ENCODE results near the gene FLRT1.

Gene FLRT1

GRCh38 chr11:64007629-64008282, 28.0 kb upstream of the FLRT1 start:
- DNase-seq: no peak

- DNase-seq: no peak
These were observed 27.3 kb upstream of the FLRT1 start for GRCh38 chr11:64008283-64008913.

GRCh38 chr11:64008914-64009633, 26.7 kb upstream of the FLRT1 start:
- no peak for DNase-seq

- no peak for DNase-seq
These were observed 26.0 kb upstream of the FLRT1 start for GRCh38 chr11:64009710-64010109.

- DNase-seq: no peak
These were observed 24.9 kb upstream of the FLRT1 start for GRCh38 chr11:64010783-64011182.

GRCh38 chr11:64011371-64011770, 24.4 kb upstream of the FLRT1 start:
- DNase-seq: no peak

GRCh38 chr11:64013141-64013896, 22.4 kb upstream of the FLRT1 start:
- DNase-seq: no peak

GRCh38 chr11:64014356-64014755, 21.4 kb upstream of the FLRT1 start:
- no peak for DNase-seq

GRCh38 chr11:64015510-64015909, 20.2 kb upstream of the FLRT1 start:
- no peak for DNase-seq

GRCh38 chr11:64015935-64016845, 19.5 kb upstream of the FLRT1 start:
- DNase-seq: no peak

GRCh38 chr11:64017945-64018224, 17.8 kb upstream of the FLRT1 start:
- DNase-seq: no peak

- DNase-seq: no peak
These were observed 17.4 kb upstream of the FLRT1 start for GRCh38 chr11:64018310-64018709.

GRCh38 chr11:64019106-64020037, 16.4 kb upstream of the FLRT1 start:
- DNase-seq: no peak

- DNase-seq: no peak
These were observed 14.6 kb upstream of the FLRT1 start for GRCh38 chr11:64020976-64021756.

GRCh38 chr11:64021757-64022093, 14.0 kb upstream of the FLRT1 start:
- DNase-seq: no peak

- no peak for DNase-seq
These were observed 13.5 kb upstream of the FLRT1 start for GRCh38 chr11:64022125-64022784.

- DNase-seq: no peak
These were observed 11.7 kb upstream of the FLRT1 start for GRCh38 chr11:64023712-64024710.

- DNase-seq: no peak
These were observed 10.5 kb upstream of the FLRT1 start for GRCh38 chr11:64025205-64025604.
